Measurements from ENCODE around the gene NUTM1.

GRCh38 chr15:34325368-34325767, 17.7 kb upstream of the NUTM1 start:
- TF ChIP-seq CTCF (IDR thresholded peaks at IDR 0.05) = no peak
- no peak for TF ChIP-seq POLR2A (IDR thresholded peaks at IDR 0.05)
